Measurements from ENCODE around the gene POC1B.

GRCh38 chr12:89476232-89476631 is 49.6 kb downstream of the POC1B start:
- TF ChIP-seq CTCF (IDR thresholded peaks at IDR 0.05 in 8 of 11, conservative IDR thresholded peaks at IDR 0.05 in 3 of 11) (no peak), POLR2A (IDR thresholded peaks at IDR 0.05) (no peak), POLR2AphosphoS5 (IDR thresholded peaks at IDR 0.05) (no peak)
